ENCODE data around the gene MLEC.

MLEC gene

GRCh38 chr12:120750806-120751205 is 63.9 kb downstream of the MLEC start:
- DNase-seq: no peak

GRCh38 chr12:120751389-120751788 is 64.4 kb downstream of the MLEC start:
- DNase-seq: no peak
